DMS114 treated with DMSO at 0.1 percent for 48 hours (cell line): ENCODE measurements around the gene ZC3H12A.

ENCODE experiments used
- DNase-seq: peaks from one replicate; lab custom pipeline; 2025; ENCODE audit not compliant: unreplicated experiment; lab: John Stamatoyannopoulos, UW

ZC3H12A gene

GRCh38 chr1:37453647-37454046 lies 20.7 kb upstream of the ZC3H12A start:
- DNase-seq: no peak

- no peak for DNase-seq
Observed at GRCh38 chr1:37455516-37455915, 18.9 kb upstream of the ZC3H12A start.

- DNase-seq: no peak
Observed at GRCh38 chr1:37456614-37457013, 17.8 kb upstream of the ZC3H12A start.

GRCh38 chr1:37458551-37458950 lies 15.8 kb upstream of the ZC3H12A start:
- DNase-seq: no peak

GRCh38 chr1:37461698-37462436 lies 12.5 kb upstream of the ZC3H12A start:
- DNase-seq: no peak

- no peak for DNase-seq
Observed at GRCh38 chr1:37464443-37464842, 9.9 kb upstream of the ZC3H12A start.

GRCh38 chr1:37465593-37466517 lies 8.5 kb upstream of the ZC3H12A start:
- DNase-seq: no peak

- no peak for DNase-seq
Observed at GRCh38 chr1:37468037-37468436, 6.3 kb upstream of the ZC3H12A start.

GRCh38 chr1:37469386-37469785 lies 5.0 kb upstream of the ZC3H12A start:
- no peak for DNase-seq

GRCh38 chr1:37471345-37472231 lies 2.8 kb upstream of the ZC3H12A start:
- no peak for DNase-seq

GRCh38 chr1:37472281-37472680 lies 2.1 kb upstream of the ZC3H12A start:
- DNase-seq: no peak

GRCh38 chr1:37472994-37473393 lies 1.4 kb upstream of the ZC3H12A start:
- no peak for DNase-seq

- DNase-seq: no peak
Observed at GRCh38 chr1:37473431-37474045, 842 bp upstream of the ZC3H12A start.

GRCh38 chr1:37474697-37475379 lies 458 bp downstream of the ZC3H12A start:
- no peak for DNase-seq

GRCh38 chr1:37475380-37476086 lies 1.2 kb downstream of the ZC3H12A start:
- no peak for DNase-seq

GRCh38 chr1:37476087-37476452 lies 1.7 kb downstream of the ZC3H12A start:
- DNase-seq: no peak

GRCh38 chr1:37476460-37477197 lies 2.2 kb downstream of the ZC3H12A start:
- DNase-seq: no peak

GRCh38 chr1:37477198-37477931 lies 3.0 kb downstream of the ZC3H12A start:
- no peak for DNase-seq
